ENCODE data around the gene NABP1.

The NABP1 gene

GRCh38 chr2:191656391-191656790 is 21.5 kb upstream of the NABP1 start:
- no peak for ATAC-seq
- TF ChIP-seq ZFP3 (CRISPR knock-in tag; IDR thresholded peaks at IDR 0.05), result no peak
- no peak for TF ChIP-seq POU6F1 (CRISPR knock-in tag; IDR thresholded peaks at IDR 0.05; ENCODE audit: borderline replicate concordance, low read depth)
- no peak for TF ChIP-seq TOX (CRISPR knock-in tag; IDR thresholded peaks at IDR 0.05; ENCODE audit: borderline replicate concordance)
- no peak for TF ChIP-seq ZNF8 (CRISPR knock-in tag; IDR thresholded peaks at IDR 0.05)
- no peak for TF ChIP-seq PATZ1 (CRISPR knock-in tag; IDR thresholded peaks at IDR 0.05; ENCODE audit: borderline replicate concordance)

GRCh38 chr2:191656792-191657191 is 21.1 kb upstream of the NABP1 start:
- TF ChIP-seq CSDC2 (CRISPR knock-in tag; IDR thresholded peaks at IDR 0.05), result no peak
- no peak for TF ChIP-seq TCF4 (CRISPR knock-in tag; IDR thresholded peaks at IDR 0.05; ENCODE audit: borderline replicate concordance)
- no peak for TF ChIP-seq POU6F1 (CRISPR knock-in tag; IDR thresholded peaks at IDR 0.05; ENCODE audit: borderline replicate concordance, low read depth)
- TF ChIP-seq RARB (CRISPR knock-in tag; IDR thresholded peaks at IDR 0.05), result no peak
- no peak for TF ChIP-seq ISL1 (CRISPR knock-in tag; IDR thresholded peaks at IDR 0.05)
- no peak for TF ChIP-seq TOX (CRISPR knock-in tag; IDR thresholded peaks at IDR 0.05; ENCODE audit: borderline replicate concordance)
- no peak for TF ChIP-seq PPARA (CRISPR knock-in tag; IDR thresholded peaks at IDR 0.05; ENCODE audit: borderline replicate concordance)
- no peak for TF ChIP-seq ZNF8 (CRISPR knock-in tag; IDR thresholded peaks at IDR 0.05)
- TF ChIP-seq ZFP30 (CRISPR knock-in tag; IDR thresholded peaks at IDR 0.05), result no peak
- no peak for TF ChIP-seq CREB5 (CRISPR knock-in tag; IDR thresholded peaks at IDR 0.05; ENCODE audit: low read depth)
- TF ChIP-seq PATZ1 (CRISPR knock-in tag; IDR thresholded peaks at IDR 0.05; ENCODE audit: borderline replicate concordance), result no peak
- TF ChIP-seq SNAI2 (CRISPR knock-in tag; IDR thresholded peaks at IDR 0.05), result no peak
- TF ChIP-seq ZFP3 (CRISPR knock-in tag; IDR thresholded peaks at IDR 0.05), result no peak
- no peak for TF ChIP-seq ESRRG (CRISPR knock-in tag; IDR thresholded peaks at IDR 0.05)
- TF ChIP-seq GLIS3 (CRISPR knock-in tag; IDR thresholded peaks at IDR 0.05), result no peak
- no peak for ATAC-seq

GRCh38 chr2:191657977-191658376 is 20.0 kb upstream of the NABP1 start:
- peak; percentile 98 for ATAC-seq
- TF ChIP-seq ISL1 (CRISPR knock-in tag; IDR thresholded peaks at IDR 0.05) (0 out of 2 replicates have a peak, but pooled peaks have one; percentile 21), ZFP3 (CRISPR knock-in tag; IDR thresholded peaks at IDR 0.05) (no peak)

GRCh38 chr2:191659198-191659597 is 18.7 kb upstream of the NABP1 start:
- TF ChIP-seq ZFP30 (CRISPR knock-in tag; IDR thresholded peaks at IDR 0.05), result no peak
- no peak for TF ChIP-seq RARB (CRISPR knock-in tag; IDR thresholded peaks at IDR 0.05)
- TF ChIP-seq GLIS3 (CRISPR knock-in tag; IDR thresholded peaks at IDR 0.05), result no peak
- no peak for TF ChIP-seq ZNF8 (CRISPR knock-in tag; IDR thresholded peaks at IDR 0.05)
- TF ChIP-seq ZFP3 (CRISPR knock-in tag; IDR thresholded peaks at IDR 0.05), result no peak
- no peak for TF ChIP-seq TSHZ2 (CRISPR knock-in tag; IDR thresholded peaks at IDR 0.05)
- TF ChIP-seq TOX (CRISPR knock-in tag; IDR thresholded peaks at IDR 0.05; ENCODE audit: borderline replicate concordance), result no peak
- TF ChIP-seq ZC3H10 (CRISPR knock-in tag; IDR thresholded peaks at IDR 0.05), result no peak
- no peak for TF ChIP-seq ZNF565 (CRISPR knock-in tag; conservative IDR thresholded peaks at IDR 0.05; ENCODE audit: low read depth)
- no peak for TF ChIP-seq ZNF70 (CRISPR knock-in tag; IDR thresholded peaks at IDR 0.05)

More at GRCh38 chr2:191659198-191659597, 18.7 kb upstream of the NABP1 start:
- ATAC-seq, result no peak

Data from SK-N-SH treated with all-trans-retinoic acid at 6 μM for 48 hours (cell line).